Left cardiac atrium (tissue), 4 donors: ENCODE data around the gene NKD2. TPM values are rescaled to one million over a fixed set of nuclear protein-coding genes. Genes with fewer than 3 reads are reported as not detected.

Experiments
- ATAC-seq, 2 donors: fragments of 200-7000 bp; cut with Tn5 transposase; one replicate each; pipeline ENCODE4 v1.9.1; 2020; ENCODE audit warnings: mild to moderate bottlenecking in 2 of 2, moderate library complexity in 2 of 2
- DNase-seq: peaks from one replicate; pipeline ENCODE4 v3.0.0-alpha.2; 2020
- intact Hi-C, 2 donors: fragments of 100-400 bp; cut with DNase I; formaldehyde crosslinking; loops; one replicate each; pipeline versions ENCODE4 v1.14.1 to v1.15.1; 2022 to 2023
- total RNA-seq, 2 donors: library from RNA; stranded (reverse); fragmentation: NEBNext Ultra II Directional; extraction: Animal tissue kit (Norgen Biotek cat#: 25700); gene quantifications; one replicate each; pipeline ENCODE4 v1.2.1, GENCODE V29; 2021
- donor health status: DM: no; HTN: yes; CAD: no.
- donor health status: DM: no; HTN: yes; CAD: no; lungs with severe emphysema.
- donor health status: DM: yes; HTN: yes; CAD: no.
- donor health status: Dilated cardiomyopathy.

The NKD2 gene
- total RNA-seq, 2 donors from 2014 or later, result 4.4 to 10.4 TPM

- intact Hi-C loops, result no loop called here
- DNase-seq, result no peak
- no peak for ATAC-seq
These were observed 31.5 kb upstream of the NKD2 start for GRCh38 chr5:976849-977751.

GRCh38 chr5:978054-978453 lies 30.5 kb upstream of the NKD2 start:
- no peak for ATAC-seq
- DNase-seq, result no peak
- intact Hi-C loops, result no loop called here

GRCh38 chr5:978693-979092 lies 29.9 kb upstream of the NKD2 start:
- no peak for DNase-seq
- intact Hi-C loops, result no loop called here
- peak in 1 of 2 donors; percentile 23 for ATAC-seq

GRCh38 chr5:979100-979817 lies 29.3 kb upstream of the NKD2 start:
- DNase-seq (no peak), ATAC-seq (no peak)
- intact Hi-C loops, result no loop called here

- intact Hi-C loops, result no loop called here
- DNase-seq, result no peak
- peak; percentile 24 to 49 for ATAC-seq
These were observed 28.5 kb upstream of the NKD2 start for GRCh38 chr5:980001-980588.

GRCh38 chr5:980966-981365 lies 27.6 kb upstream of the NKD2 start:
- DNase-seq (no peak), ATAC-seq (peak in 1 of 2 donors; percentile 26)
- intact Hi-C loops, result no loop called here

GRCh38 chr5:981456-981855 lies 27.1 kb upstream of the NKD2 start:
- intact Hi-C loops, result no loop called here
- DNase-seq, result no peak
- ATAC-seq, result no peak

- intact Hi-C loops, result no loop called here
- ATAC-seq (peak in 1 of 2 donors; percentile 23), DNase-seq (no peak)
These were observed 26.0 kb upstream of the NKD2 start for GRCh38 chr5:982377-983237.

- DNase-seq, result no peak
- intact Hi-C loops, result no loop called here
These were observed 25.4 kb upstream of the NKD2 start for GRCh38 chr5:983238-983524.

GRCh38 chr5:983568-983967 lies 25.0 kb upstream of the NKD2 start:
- intact Hi-C loops, result no loop called here
- ATAC-seq (no peak), DNase-seq (no peak)

More at GRCh38 chr5:983238-983524, 25.4 kb upstream of the NKD2 start:
- no peak for ATAC-seq

- DNase-seq (no peak), ATAC-seq (no peak)
- intact Hi-C loops, result no loop called here
These were observed 23.8 kb upstream of the NKD2 start for GRCh38 chr5:984774-985173.

- no peak for ATAC-seq
- DNase-seq, result no peak
- intact Hi-C loops, result no loop called here
These were observed 20.8 kb upstream of the NKD2 start for GRCh38 chr5:987761-988160.

GRCh38 chr5:988322-988721 lies 20.3 kb upstream of the NKD2 start:
- DNase-seq, result no peak
- intact Hi-C loops, result no loop called here
- ATAC-seq, result no peak

GRCh38 chr5:989961-990530 lies 18.6 kb upstream of the NKD2 start:
- peak; percentile 67 to 68 for ATAC-seq
- peak; percentile 83 for DNase-seq
- intact Hi-C loops, result loop anchor here (5.0 to 10.0 kb wide), 2 partner anchors 65 to 147 kb away; no protein-coding TSS in a partner anchor

GRCh38 chr5:991472-992267 lies 16.9 kb upstream of the NKD2 start:
- DNase-seq (peak; percentile 27), ATAC-seq (no peak)
- intact Hi-C loops, result loop anchor here (5.0 to 10.0 kb wide), 2 partner anchors 67 to 146 kb away; no protein-coding TSS in a partner anchor

GRCh38 chr5:994272-994607 lies 14.4 kb upstream of the NKD2 start:
- ATAC-seq (no peak), DNase-seq (no peak)
- intact Hi-C loops, result loop anchor here (5.0 to 10.0 kb wide), 2 partner anchors 69 to 143 kb away; no protein-coding TSS in a partner anchor

GRCh38 chr5:994821-995220 lies 13.8 kb upstream of the NKD2 start:
- ATAC-seq (no peak), DNase-seq (no peak)
- intact Hi-C loops, result loop anchor here (5.0 to 10.0 kb wide), 2 partner anchors 70 to 142 kb away; no protein-coding TSS in a partner anchor

GRCh38 chr5:995318-995717 lies 13.3 kb upstream of the NKD2 start:
- peak; percentile 21 for DNase-seq
- no peak for ATAC-seq
- intact Hi-C loops, result loop anchor here in 1 of 2 donors (10.0 kb wide), 1 partner anchor 71 kb away; no protein-coding TSS in a partner anchor
